ENCODE results near the gene HNRNPL. TPM values are rescaled to one million over a fixed set of nuclear protein-coding genes. Genes with fewer than 3 reads are reported as not detected.

Gene HNRNPL
- total and polyA plus RNA-seq, 4 experiments from 2014 or later, result 15.2 to 351 (median 202) TPM

DNA sequence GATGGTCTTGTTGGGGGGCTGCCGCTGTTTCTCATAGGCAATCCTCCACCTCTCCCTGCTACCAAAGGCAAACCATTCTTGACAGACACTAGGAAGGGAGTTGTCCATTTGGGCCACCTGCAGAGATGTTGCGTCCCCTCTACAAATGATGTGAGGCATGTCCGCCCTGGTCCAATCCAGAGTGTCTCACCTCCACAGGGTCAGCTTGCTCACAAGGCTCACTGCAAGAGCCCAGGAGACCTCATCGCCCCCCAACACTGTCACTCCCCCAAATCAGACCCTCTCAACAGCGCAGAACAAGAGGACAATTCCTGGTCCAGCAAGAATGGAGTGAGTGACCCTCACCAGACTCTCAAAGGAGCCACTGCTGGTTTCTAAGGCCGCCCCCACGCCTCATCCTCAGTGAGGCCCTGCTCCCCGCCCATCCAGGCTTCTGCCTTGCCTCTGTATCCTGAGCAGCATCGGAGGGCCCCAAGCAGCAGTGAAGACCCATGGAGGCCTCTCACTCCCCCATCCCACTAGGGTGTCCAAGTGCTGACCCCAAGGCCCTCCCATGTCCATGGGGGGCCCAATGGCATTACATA, 6.5 kb downstream of the HNRNPL start:
- Histone ChIP-seq H3K36me3 (ENCODE audit: insufficient read depth, low read length) (peaks cover 80% of the 10 kb centered on the region), H3K27me3 (ENCODE audit: insufficient read depth, low read length) (no peaks in the 10 kb centered on the region), H3K9me3 (ENCODE audit: control insufficient read depth in 1 of 2, low read length in 2 of 2) (no peaks in the 10 kb centered on the region), H3K4me1 (ENCODE audit: insufficient read depth, low read length) (peaks cover 89% of the 10 kb centered on the region), H3K4me3 (ENCODE audit: low read length in 2 of 2) (no peak overlapping the region), H3K27ac (ENCODE audit: low read depth, low read length) (peak overlapping the region; percentile 34)
- CTCF ChIA-PET (ENCODE audit: partially characterized antibody), result interaction anchor here (1.1 to 2.7 kb wide), 4 partner anchors 12 to 87 kb away, joined by 3 to 16 read pairs (median 8); partner anchors contain the start of genes ECH1, MRPS12 and SARS2
- POLR2A ChIA-PET (ENCODE audit: partially characterized antibody), result interaction anchor here (1.2 to 1.7 kb wide), 4 partner anchors 11 to 109 kb away, joined by 3 to 11 read pairs (median 7); partner anchors contain the start of gene ECH1
- peaks cover 0 to 1% of the 10 kb centered on the region in 2 donors for H3K27me3 Mint-ChIP-seq
- H3K36me3 Mint-ChIP-seq, result peaks cover 78 to 88% of the 10 kb centered on the region in 2 donors
- peak overlapping the region in 6 of 8 donors; percentile 80 to 91 (median 85) for H3K4me3 Mint-ChIP-seq
- DNase-seq, result no peak
- H3K27ac Mint-ChIP-seq, result peak overlapping the region; percentile 25 to 99 (median 94)
- H3K9me3 Mint-ChIP-seq, result peaks cover 0 to 14% (median 0%) of the 10 kb centered on the region in 8 donors
- intact Hi-C loops (cut with micrococcal nuclease), result no loop called here
- H3K4me1 Mint-ChIP-seq, result peaks cover 46 to 92% (median 74%) of the 10 kb centered on the region in 4 donors

DNA sequence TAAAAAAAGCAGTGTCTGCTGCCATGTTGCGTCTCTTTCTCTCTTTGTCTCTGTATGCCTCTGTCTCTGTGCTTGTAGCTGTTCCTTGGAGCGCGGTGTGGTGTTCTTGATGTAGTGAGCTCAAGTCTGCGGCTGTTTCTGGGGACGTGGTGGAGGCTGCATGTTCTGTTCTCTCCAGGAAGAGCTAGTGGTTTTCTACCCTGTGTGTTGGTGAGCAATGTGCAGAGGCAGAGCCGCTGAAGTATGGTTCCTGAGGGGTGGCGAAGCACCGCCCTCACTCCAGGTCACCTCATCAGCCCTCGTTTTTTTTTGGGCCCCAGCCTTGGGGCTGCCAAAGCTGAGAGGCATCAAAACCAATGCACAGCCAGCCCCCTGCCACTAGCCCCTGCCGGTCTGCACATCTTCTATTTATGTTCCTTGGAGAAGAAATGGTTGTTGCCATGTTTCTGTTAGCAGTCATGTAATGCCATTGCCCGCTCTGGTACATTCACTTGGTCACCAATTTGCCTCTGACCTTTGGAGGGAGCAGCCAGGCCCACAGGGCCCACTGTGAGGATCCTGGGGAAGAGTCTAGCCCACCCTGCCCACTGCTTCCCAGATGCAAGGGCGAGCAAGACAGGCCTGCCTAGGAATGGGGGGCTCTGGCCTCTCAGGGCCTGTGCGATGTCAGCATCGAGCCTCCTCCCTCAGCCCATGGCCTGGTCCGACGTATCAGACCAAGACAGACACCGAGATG, 7.2 kb downstream of the HNRNPL start:
- Mint-ChIP-seq H3K36me3 (peaks cover 74 to 89% of the 10 kb centered on the region in 2 donors), H3K9me3 (peaks cover 0 to 14% (median 0%) of the 10 kb centered on the region in 8 donors), H3K27ac (peak overlapping the region; percentile 90 to 99 (median 96)), H3K4me3 (peak overlapping the region; percentile 77 to 91 (median 82)), H3K4me1 (peaks cover 41 to 85% (median 68%) of the 10 kb centered on the region in 4 donors), H3K27me3 (peaks cover 0 to 1% of the 10 kb centered on the region in 2 donors)
- H3K9me3 ChIP-seq (ENCODE audit: control insufficient read depth in 1 of 2, low read length in 2 of 2), result no peaks in the 10 kb centered on the region
- intact Hi-C loops (cut with micrococcal nuclease), result loop anchor here (1.0 kb wide), 3 partner anchors 8 to 27 kb away; partner anchors contain the start of gene ECH1
- no peaks in the 10 kb centered on the region for H3K27me3 ChIP-seq (ENCODE audit: insufficient read depth, low read length)
- ChIA-PET POLR2A (ENCODE audit: partially characterized antibody) (interaction anchor here (0.6 to 5.6 kb wide), 26 partner anchors 9 to 440 kb away, joined by 3 to 52 read pairs (median 4); partner anchors contain the start of genes ECH1, EIF3K, FAM98C and NFKBIB), CTCF (ENCODE audit: partially characterized antibody) (interaction anchor here (0.6 to 2.7 kb wide), 9 partner anchors 10 to 88 kb away, joined by 3 to 16 read pairs (median 5); partner anchors contain the start of genes ECH1, MRPS12 and SARS2)
- H3K4me3 ChIP-seq (ENCODE audit: low read length in 2 of 2), result peak overlapping the region in 1 of 2 donors; percentile 42
- H3K27ac ChIP-seq (ENCODE audit: low read depth, low read length), result peak overlapping the region; percentile 34
- H3K4me1 ChIP-seq (ENCODE audit: insufficient read depth, low read length), result peaks cover 83% of the 10 kb centered on the region
- DNase-seq, result peak in 4 of 5 donors; percentile 74 to 85 (median 76)
- H3K36me3 ChIP-seq (ENCODE audit: insufficient read depth, low read length), result peaks cover 83% of the 10 kb centered on the region

DNA sequence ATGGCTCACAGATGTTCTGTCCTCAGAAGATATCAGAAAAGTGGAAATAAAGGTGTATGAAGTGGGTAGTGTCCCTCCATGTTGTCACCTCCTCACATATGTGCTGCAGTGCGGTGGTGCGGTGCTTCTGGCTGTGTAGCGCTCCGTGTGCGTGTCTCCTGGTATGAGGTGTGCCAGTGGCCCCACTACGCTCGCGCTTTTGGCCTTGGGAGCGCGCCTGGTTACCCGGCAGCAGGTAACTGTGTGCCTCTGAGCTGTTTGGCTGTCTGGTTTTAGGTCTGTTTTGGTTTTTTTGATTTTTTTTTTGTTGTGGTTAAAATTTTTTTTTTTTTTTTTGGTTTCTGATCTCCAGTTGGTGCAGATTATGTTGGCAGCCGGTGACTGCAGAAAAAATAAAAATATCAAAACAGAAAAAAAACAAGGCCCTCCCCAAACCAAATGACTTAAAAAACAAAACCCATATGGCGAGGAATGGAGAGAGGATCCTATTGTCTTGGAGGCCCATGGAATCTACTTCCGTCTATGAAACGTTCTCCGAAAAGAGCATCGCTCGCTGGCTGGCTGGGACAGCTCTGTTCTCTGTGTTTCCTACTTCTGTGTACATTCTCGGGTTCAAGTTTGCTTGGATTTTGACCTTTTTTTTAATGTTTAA, 7.9 kb downstream of the HNRNPL start:
- ChIA-PET CTCF (ENCODE audit: partially characterized antibody) (interaction anchor here (0.6 to 2.7 kb wide), 9 partner anchors 10 to 89 kb away, joined by 3 to 16 read pairs (median 5); partner anchors contain the start of genes ECH1, MRPS12 and SARS2), POLR2A (ENCODE audit: partially characterized antibody) (interaction anchor here (0.6 to 5.6 kb wide), 26 partner anchors 8 to 545 kb away, joined by 3 to 52 read pairs (median 4); partner anchors contain the start of genes ECH1, EIF3K, FAM98C and NFKBIB)
- Histone ChIP-seq H3K9me3 (ENCODE audit: control insufficient read depth in 1 of 2, low read length in 2 of 2) (no peaks in the 10 kb centered on the region), H3K27me3 (ENCODE audit: insufficient read depth, low read length) (no peaks in the 10 kb centered on the region), H3K27ac (ENCODE audit: low read depth, low read length) (peak overlapping the region; percentile 34), H3K4me1 (ENCODE audit: insufficient read depth, low read length) (peaks cover 76% of the 10 kb centered on the region), H3K4me3 (ENCODE audit: low read length in 2 of 2) (peak overlapping the region in 1 of 2 donors; percentile 42), H3K36me3 (ENCODE audit: insufficient read depth, low read length) (peaks cover 83% of the 10 kb centered on the region)
- peak overlapping the region; percentile 90 to 99 (median 96) for H3K27ac Mint-ChIP-seq
- DNase-seq, result peak; percentile 69 to 84 (median 72)
- peaks cover 75 to 89% of the 10 kb centered on the region in 2 donors for H3K36me3 Mint-ChIP-seq
- H3K27me3 Mint-ChIP-seq, result peaks cover 0 to 1% of the 10 kb centered on the region in 2 donors
- H3K4me3 Mint-ChIP-seq, result peak overlapping the region; percentile 77 to 91 (median 82)
- H3K9me3 Mint-ChIP-seq, result peaks cover 0 to 14% (median 0%) of the 10 kb centered on the region in 8 donors
- peaks cover 39 to 78% (median 61%) of the 10 kb centered on the region in 4 donors for H3K4me1 Mint-ChIP-seq
- intact Hi-C loops (cut with micrococcal nuclease), result loop anchor here (1.0 kb wide), 3 partner anchors 8 to 27 kb away; partner anchors contain the start of gene ECH1

DNA sequence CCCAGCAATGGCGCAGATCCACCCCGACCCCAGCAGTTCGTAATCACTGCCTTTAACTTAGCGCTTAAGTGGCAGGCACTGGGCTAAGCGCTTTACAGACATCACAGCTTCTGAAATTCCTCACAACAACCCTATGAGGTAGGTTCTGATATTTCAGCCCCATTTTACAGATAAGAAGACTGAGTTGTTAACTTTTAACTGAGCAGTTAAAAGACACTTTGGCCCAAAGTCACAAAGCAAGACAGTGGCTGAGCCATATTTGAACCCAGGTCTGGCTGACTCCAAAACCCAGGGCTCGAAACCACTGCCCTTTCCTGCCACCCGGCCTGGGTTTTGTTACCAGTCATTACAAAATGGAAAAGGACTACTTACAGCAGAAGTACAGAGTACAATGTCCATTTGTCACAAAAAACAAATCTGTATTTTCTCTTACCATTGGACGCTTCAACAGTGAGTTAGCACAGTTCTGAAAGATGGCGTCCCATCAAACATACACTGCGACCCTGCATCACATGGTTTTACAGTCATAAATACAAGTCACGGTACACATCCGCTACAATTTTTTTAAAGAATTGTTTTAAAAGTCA, 8.5 kb downstream of the HNRNPL start:
- peaks cover 76 to 92% of the 10 kb centered on the region in 2 donors for H3K36me3 Mint-ChIP-seq
- H3K27ac Mint-ChIP-seq, result peak overlapping the region; percentile 80 to 99 (median 96)
- no peaks in the 10 kb centered on the region for H3K9me3 ChIP-seq (ENCODE audit: control insufficient read depth in 1 of 2, low read length in 2 of 2)
- peaks cover 71% of the 10 kb centered on the region for H3K4me1 ChIP-seq (ENCODE audit: insufficient read depth, low read length)
- peaks cover 0 to 14% (median 0%) of the 10 kb centered on the region in 8 donors for H3K9me3 Mint-ChIP-seq
- H3K4me1 Mint-ChIP-seq, result peaks cover 38 to 73% (median 59%) of the 10 kb centered on the region in 4 donors
- DNase-seq, result no peak
- no peak overlapping the region for H3K4me3 ChIP-seq (ENCODE audit: low read length in 2 of 2)
- H3K27ac ChIP-seq (ENCODE audit: low read depth, low read length), result peak overlapping the region; percentile 34
- ChIA-PET CTCF (ENCODE audit: partially characterized antibody) (interaction anchor here (0.9 to 2.7 kb wide), 7 partner anchors 10 to 439 kb away, joined by 3 to 16 read pairs (median 5); partner anchors contain the start of genes ECH1, FAM98C, MRPS12 and SARS2), POLR2A (ENCODE audit: partially characterized antibody) (interaction anchor here (0.6 to 5.6 kb wide), 12 partner anchors 8 to 545 kb away, joined by 3 to 52 read pairs (median 8); partner anchors contain the start of genes ECH1 and RINL)
- H3K36me3 ChIP-seq (ENCODE audit: insufficient read depth, low read length), result peaks cover 84% of the 10 kb centered on the region
- peak overlapping the region; percentile 57 to 91 (median 80) for H3K4me3 Mint-ChIP-seq
- no peaks in the 10 kb centered on the region for H3K27me3 ChIP-seq (ENCODE audit: insufficient read depth, low read length)
- intact Hi-C loops (cut with micrococcal nuclease), result no loop called here
- peaks cover 0 to 1% of the 10 kb centered on the region in 2 donors for H3K27me3 Mint-ChIP-seq

DNA sequence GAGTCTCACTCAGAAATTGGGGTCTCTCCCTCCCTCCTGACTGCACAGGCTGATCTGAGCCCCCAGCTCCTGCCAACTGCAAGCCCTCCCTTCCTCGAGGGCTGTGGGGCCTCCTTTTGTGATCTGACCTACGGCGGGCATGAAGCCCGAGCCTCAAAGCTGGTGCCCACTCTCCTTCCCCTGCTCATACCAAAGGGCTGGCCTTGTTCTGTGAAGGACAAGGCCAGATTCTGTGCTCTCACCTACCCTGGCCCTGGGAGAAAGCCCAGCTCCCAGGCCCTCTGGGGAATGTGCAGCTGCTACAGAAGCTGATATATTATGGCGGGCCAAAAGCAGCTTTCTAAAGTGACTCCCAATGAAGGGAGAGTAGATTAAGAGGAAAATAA, 9.2 kb downstream of the HNRNPL start:
- POLR2A ChIA-PET (ENCODE audit: partially characterized antibody), result interaction anchor here (0.7 to 5.6 kb wide), 6 partner anchors 9 to 71 kb away, joined by 3 to 52 read pairs (median 14); partner anchors contain the start of genes ECH1 and RINL
- peak overlapping the region; percentile 34 for H3K27ac ChIP-seq (ENCODE audit: low read depth, low read length)
- H3K4me3 ChIP-seq (ENCODE audit: low read length in 2 of 2), result no peak overlapping the region
- H3K27me3 Mint-ChIP-seq, result peaks cover 0 to 1% of the 10 kb centered on the region in 2 donors
- H3K4me1 Mint-ChIP-seq, result peaks cover 34 to 66% (median 53%) of the 10 kb centered on the region in 4 donors
- peak overlapping the region in 3 of 8 donors; percentile 39 to 78 (median 61) for H3K4me3 Mint-ChIP-seq
- intact Hi-C loops (cut with micrococcal nuclease), result no loop called here
- DNase-seq, result no peak
- H3K9me3 ChIP-seq (ENCODE audit: control insufficient read depth in 1 of 2, low read length in 2 of 2), result no peaks in the 10 kb centered on the region
- CTCF ChIA-PET (ENCODE audit: partially characterized antibody), result interaction anchor here (0.9 to 2.7 kb wide), 4 partner anchors 10 to 438 kb away, joined by 3 to 16 read pairs (median 7); partner anchors contain the start of genes ECH1, FAM98C and RINL
- H3K4me1 ChIP-seq (ENCODE audit: insufficient read depth, low read length), result peaks cover 64% of the 10 kb centered on the region
- H3K27ac Mint-ChIP-seq, result peak overlapping the region in 5 of 7 donors; percentile 60 to 99 (median 86)
- H3K9me3 Mint-ChIP-seq, result peaks cover 0 to 14% (median 0%) of the 10 kb centered on the region in 8 donors
- peaks cover 84% of the 10 kb centered on the region for H3K36me3 ChIP-seq (ENCODE audit: insufficient read depth, low read length)
- no peaks in the 10 kb centered on the region for H3K27me3 ChIP-seq (ENCODE audit: insufficient read depth, low read length)
- H3K36me3 Mint-ChIP-seq, result peaks cover 73 to 91% of the 10 kb centered on the region in 2 donors

Measured in CD4-positive, alpha-beta memory T cell (primary cell).